Left lung (tissue), 10 donors: ENCODE data around the gene C8B. TPM values are rescaled to one million over a fixed set of nuclear protein-coding genes. Genes with fewer than 3 reads are reported as not detected.

Source experiments
- ATAC-seq: fragments of 200-7000 bp; cut with Tn5 transposase; one replicate; pipeline ENCODE4 v1.9.1; 2020; ENCODE audit warnings: moderate library complexity
- DNase-seq, 4 donors: peaks; one replicate each; pipeline ENCODE4 v3.0.0-alpha.2; 2013 to 2020
- H3K27ac ChIP-seq, 2 donors: fragments of 200-600 bp; sonication (generic) in 1 of 2; one replicate each; pipeline versions ENCODE4 v1.5.0 to v1.8.0; 2020 to 2021
- H3K27me3 ChIP-seq, 2 donors: fragments of 200-600 bp; sonication (generic) in 1 of 2; one replicate each; pipeline versions ENCODE4 v1.5.0 to v1.8.0; 2020 to 2021
- H3K36me3 ChIP-seq, 2 donors: fragments of 200-600 bp; sonication (generic) in 1 of 2; one replicate each; pipeline versions ENCODE4 v1.5.0 to v1.8.0; 2020 to 2021
- H3K4me1 ChIP-seq, 2 donors: fragments of 200-600 bp; one replicate each; pipeline ENCODE4 v1.8.0; 2021
- H3K4me3 ChIP-seq, 2 donors: fragments of 200-600 bp; sonication (generic) in 1 of 2; one replicate each; pipeline versions ENCODE4 v1.5.0 to v1.8.0; 2020 to 2021; ENCODE audit warnings: mild to moderate bottlenecking in 1 of 2
- H3K9me3 ChIP-seq, 2 donors: fragments of 200-600 bp; sonication (generic) in 1 of 2; one replicate each; pipeline versions ENCODE4 v1.5.0 to v1.8.0; 2020 to 2021
- CTCF ChIP-seq, 2 donors: fragments of 200-600 bp; sonication (generic) in 1 of 2; IDR thresholded peaks; one replicate each; pipeline versions ENCODE4 v1.5.0 to v1.8.0; 2021; ENCODE audit warnings: antibody characterized with exemption in 2 of 2
- intact Hi-C, 2 donors: fragments of 100-400 bp; cut with DNase I; formaldehyde crosslinking; loops; one replicate each; pipeline versions ENCODE4 v1.11.2 to v1.14.2; 2022
- polyA plus RNA-seq, 6 donors: library from polyadenylated mRNA; unstranded; fragments of 120-200 nt; gene quantifications; one replicate each; pipeline ENCODE4 v1.2.1, GENCODE V29; 2013; ENCODE audit not compliant: insufficient read length in 6 of 6
- total RNA-seq, 2 donors: library from RNA; stranded (reverse); fragmentation: NEBNext Ultra II Directional; extraction: Animal tissue kit (Norgen Biotek cat#: 25700); gene quantifications; one replicate each; pipeline ENCODE4 v1.2.1, GENCODE V29; 2021
- donor health status: DM: no; HTN: yes; CAD: no.
- donor health status: DM: no; HTN: no; CAD: no.

Gene C8B
- total and polyA plus RNA-seq, 8 donors, result 0.09 to 0.71 (median 0.18) TPM; not detected in 2

GRCh38 chr1:56922507-56922906, 43.3 kb downstream of the C8B start:
- Histone ChIP-seq H3K4me1 (no peaks in the 10 kb centered on the region), H3K27me3 (no peaks in the 10 kb centered on the region), H3K36me3 (no peaks in the 10 kb centered on the region), H3K4me3 (no peak overlapping the region), H3K9me3 (no peaks in the 10 kb centered on the region), H3K27ac (no peak overlapping the region)
- intact Hi-C loops, result no loop called here
- DNase-seq (no peak), ATAC-seq (no peak)
- no peak for TF ChIP-seq CTCF (IDR thresholded peaks at IDR 0.05)

GRCh38 chr1:56922070-56922469, 43.7 kb downstream of the C8B start:
- intact Hi-C loops, result no loop called here
- no peaks in the 10 kb centered on the region for H3K27me3 ChIP-seq
- H3K4me3 ChIP-seq, result no peak overlapping the region
- no peak for DNase-seq
- H3K27ac ChIP-seq, result no peak overlapping the region
- ATAC-seq, result no peak
- no peaks in the 10 kb centered on the region for H3K4me1 ChIP-seq
- no peak for TF ChIP-seq CTCF (IDR thresholded peaks at IDR 0.05)
- no peaks in the 10 kb centered on the region for H3K9me3 ChIP-seq
- H3K36me3 ChIP-seq, result no peaks in the 10 kb centered on the region

- no peak for DNase-seq
- no peak overlapping the region for H3K27ac ChIP-seq
- no peaks in the 10 kb centered on the region for H3K9me3 ChIP-seq
- no peak overlapping the region for H3K4me3 ChIP-seq
- intact Hi-C loops, result no loop called here
- no peaks in the 10 kb centered on the region for H3K36me3 ChIP-seq
- no peak for ATAC-seq
- no peaks in the 10 kb centered on the region for H3K4me1 ChIP-seq
- no peaks in the 10 kb centered on the region for H3K27me3 ChIP-seq
- no peak for TF ChIP-seq CTCF (IDR thresholded peaks at IDR 0.05)
Measured at GRCh38 chr1:56921479-56921878, 44.3 kb downstream of the C8B start.

GRCh38 chr1:56920591-56921001, 45.2 kb downstream of the C8B start:
- DNase-seq (no peak), ATAC-seq (no peak)
- intact Hi-C loops, result no loop called here
- H3K4me1 ChIP-seq, result no peaks in the 10 kb centered on the region
- H3K27ac ChIP-seq, result no peak overlapping the region
- no peak for TF ChIP-seq CTCF (IDR thresholded peaks at IDR 0.05)
- no peaks in the 10 kb centered on the region for H3K27me3 ChIP-seq
- H3K9me3 ChIP-seq, result no peaks in the 10 kb centered on the region
- no peak overlapping the region for H3K4me3 ChIP-seq
- H3K36me3 ChIP-seq, result no peaks in the 10 kb centered on the region

GRCh38 chr1:56917356-56917755, 48.5 kb downstream of the C8B start:
- Histone ChIP-seq H3K27me3 (no peaks in the 10 kb centered on the region), H3K27ac (no peak overlapping the region), H3K36me3 (no peaks in the 10 kb centered on the region), H3K9me3 (no peaks in the 10 kb centered on the region), H3K4me1 (no peaks in the 10 kb centered on the region), H3K4me3 (no peak overlapping the region)
- DNase-seq (no peak), ATAC-seq (no peak)
- TF ChIP-seq CTCF (IDR thresholded peaks at IDR 0.05), result no peak
- intact Hi-C loops, result no loop called here
